A172 (cell line): ENCODE results near the gene FN3KRP. TPM values are rescaled to one million over a fixed set of nuclear protein-coding genes. Genes with fewer than 3 reads are reported as not detected.

Source experiments
- DNase-seq: peaks from one replicate; pipeline ENCODE4 v3.0.0-alpha.2; 2015; ENCODE audit warnings: low spot score
- total RNA-seq: library from RNA; depleted of rRNA; stranded (reverse); fragments of >200 nt; shearing (Covaris generic); gene quantifications from 2 replicates; pipeline ENCODE4 v1.2.3, GENCODE V29; 2014

The FN3KRP gene
- total RNA-seq, 1 experiment from 2014 or later: 50.0 TPM

- no peak for DNase-seq
These were observed 29.1 kb upstream of the FN3KRP start for GRCh38 chr17:82687375-82687861.

- no peak for DNase-seq
These were observed 28.6 kb upstream of the FN3KRP start for GRCh38 chr17:82687871-82688270.

- DNase-seq: no peak
These were observed 27.4 kb upstream of the FN3KRP start for GRCh38 chr17:82689077-82689476.

DNA sequence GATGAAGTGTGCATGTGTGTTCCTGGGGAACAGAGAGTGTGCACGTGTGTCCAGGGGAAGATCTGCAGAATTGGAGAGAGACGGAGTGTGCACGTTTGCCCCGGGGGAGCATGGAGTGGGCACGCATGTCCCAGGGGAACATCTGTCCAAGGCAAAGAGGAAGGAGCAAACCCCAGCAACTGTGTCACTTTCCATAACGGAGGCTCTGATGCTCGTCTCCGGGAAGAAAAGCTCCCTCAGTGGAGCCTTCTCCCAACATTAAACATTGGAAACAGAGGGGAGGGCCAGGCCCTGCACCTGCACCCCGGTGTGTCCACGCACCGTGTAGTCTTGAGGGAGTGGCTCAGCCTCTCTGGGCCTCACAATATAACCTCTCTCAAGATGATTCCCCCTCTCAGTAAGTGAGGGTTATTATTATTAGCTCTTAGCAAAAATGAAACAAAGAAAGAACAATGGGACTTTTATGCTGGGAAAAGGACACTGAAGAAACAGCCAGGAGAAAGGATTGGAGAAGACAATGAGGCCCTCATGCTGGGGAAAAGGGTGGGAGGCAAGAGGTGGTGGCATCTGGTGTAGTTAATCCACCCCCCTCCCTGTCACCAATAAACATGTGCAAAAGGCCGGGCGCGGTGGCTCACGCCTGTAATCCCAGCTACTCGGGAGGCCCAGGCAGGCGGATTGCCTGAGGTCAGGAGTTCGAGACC lies 25.6 kb upstream of the FN3KRP start:
- no peak for DNase-seq

- DNase-seq: no peak
These were observed 24.8 kb upstream of the FN3KRP start for GRCh38 chr17:82691714-82692113.

GRCh38 chr17:82692268-82692667 lies 24.2 kb upstream of the FN3KRP start:
- DNase-seq: no peak

GRCh38 chr17:82693168-82693867 lies 23.2 kb upstream of the FN3KRP start:
- DNase-seq: no peak

GRCh38 chr17:82694647-82695046 lies 21.9 kb upstream of the FN3KRP start:
- no peak for DNase-seq

GRCh38 chr17:82696259-82696658 lies 20.2 kb upstream of the FN3KRP start:
- DNase-seq: no peak

- no peak for DNase-seq
These were observed 19.3 kb upstream of the FN3KRP start for GRCh38 chr17:82696916-82697807.

- no peak for DNase-seq
These were observed 18.8 kb upstream of the FN3KRP start for GRCh38 chr17:82697808-82698064.

DNA sequence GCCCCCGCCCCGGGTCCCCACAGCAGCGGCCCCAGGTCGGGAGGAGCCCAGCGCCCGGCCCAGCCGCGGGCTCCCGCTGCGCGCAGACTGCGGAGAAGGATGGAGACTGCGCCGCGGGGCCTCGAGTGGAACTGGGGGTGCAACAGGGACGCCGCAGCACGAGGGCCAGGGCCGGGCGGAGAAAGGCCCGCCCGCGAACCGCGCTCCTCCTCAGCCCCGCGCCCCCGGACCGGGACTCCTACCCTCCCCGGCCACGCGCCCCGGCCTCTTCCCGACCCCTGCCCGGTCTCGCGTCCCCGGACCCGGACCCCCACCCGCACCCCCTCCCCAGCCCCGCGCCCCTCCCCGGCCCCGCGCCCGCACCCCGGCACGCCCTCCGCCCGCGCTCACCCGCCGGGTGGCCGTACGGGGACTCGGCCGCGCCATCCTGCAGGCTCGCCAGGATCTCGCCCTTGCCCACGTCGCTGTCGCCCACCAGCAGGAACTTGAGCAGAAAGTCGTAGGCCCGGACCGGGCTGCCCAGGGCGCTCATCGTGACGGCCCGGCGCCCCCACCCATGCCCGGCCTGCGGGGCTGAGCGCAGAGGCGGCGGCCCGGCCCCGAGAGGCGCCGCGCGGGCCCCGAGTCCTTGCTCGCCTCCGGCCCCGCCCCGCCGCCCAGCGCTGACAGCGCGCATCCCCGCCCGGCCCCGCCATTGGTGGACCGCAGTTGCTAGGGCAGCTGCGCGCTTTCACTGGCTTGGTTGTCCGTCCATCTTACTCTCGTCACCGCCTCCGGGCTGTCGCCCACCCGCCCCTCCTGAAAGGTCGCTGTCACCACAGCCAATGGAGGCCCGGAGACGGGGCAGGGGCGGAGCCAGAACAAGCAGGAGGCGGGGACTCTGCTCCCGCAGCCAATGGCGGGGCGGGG lies 18.2 kb upstream of the FN3KRP start, which contains the start of gene RAB40B:
Gene RAB40B, minus strand, starts transcription at position 634 of the 909 bp plus-strand sequence. Its CDS starts 102 bp downstream, at position 532.
- DNase-seq: peak; percentile 98

GRCh38 chr17:82698974-82699442 lies 17.5 kb upstream of the FN3KRP start:
- DNase-seq: no peak

DNA sequence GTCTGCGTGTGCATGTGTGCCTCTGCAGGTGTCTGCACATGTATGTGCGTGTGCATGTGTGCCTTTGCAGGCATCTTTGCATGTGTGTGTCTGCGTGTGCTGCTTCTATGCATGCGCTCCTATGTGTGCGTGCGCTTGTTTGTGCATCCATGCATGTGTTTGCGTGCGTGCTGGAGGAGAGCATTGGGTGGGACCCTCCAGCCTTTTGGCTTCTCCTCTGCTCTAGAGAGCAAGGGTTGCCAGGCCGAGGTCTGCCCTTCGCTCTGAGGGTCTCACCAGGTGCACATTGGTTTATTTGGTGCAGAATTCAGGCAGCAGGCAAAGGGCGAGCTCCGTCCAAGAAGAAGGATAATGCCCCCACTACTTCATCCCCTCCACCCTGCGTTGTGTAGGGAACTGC lies 17.0 kb upstream of the FN3KRP start:
- no peak for DNase-seq

GRCh38 chr17:82702231-82702927 lies 14.1 kb upstream of the FN3KRP start:
- no peak for DNase-seq

DNA sequence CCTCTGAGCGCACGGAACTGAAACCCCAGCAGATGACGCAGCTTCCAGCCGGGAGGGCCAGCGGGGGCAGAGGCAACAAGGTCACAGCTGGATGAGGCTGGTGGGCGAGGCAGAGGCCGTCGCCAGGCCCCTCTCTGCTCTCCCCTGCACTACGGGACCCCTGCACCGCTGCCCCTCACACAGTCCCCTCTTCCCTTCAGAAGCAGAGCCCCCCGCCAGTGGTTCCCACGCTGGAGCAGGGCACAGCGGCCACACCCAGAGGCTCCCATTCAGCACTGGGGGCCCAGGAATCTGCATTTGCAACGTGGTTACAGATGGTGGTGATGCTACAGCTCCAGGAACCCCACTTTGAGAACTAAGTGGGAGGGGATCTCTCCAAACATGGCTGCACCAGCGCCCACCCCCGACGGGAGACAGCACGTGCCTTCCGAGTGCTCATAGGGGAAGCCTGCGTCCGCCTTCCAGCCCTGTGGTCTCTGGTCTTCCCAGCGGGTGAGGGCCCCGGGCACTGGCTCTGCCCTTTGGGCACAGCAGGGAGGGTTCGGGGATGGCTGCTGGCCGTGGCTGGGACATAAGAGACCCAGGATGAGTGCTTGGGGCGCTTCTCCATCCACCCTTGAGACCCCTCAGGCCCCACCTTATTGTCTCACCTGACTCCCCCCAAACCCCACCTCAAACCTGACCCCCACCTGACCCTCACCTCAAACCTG lies 13.3 kb upstream of the FN3KRP start:
- DNase-seq: no peak

GRCh38 chr17:82703935-82704865 lies 12.3 kb upstream of the FN3KRP start:
- DNase-seq: no peak

DNA sequence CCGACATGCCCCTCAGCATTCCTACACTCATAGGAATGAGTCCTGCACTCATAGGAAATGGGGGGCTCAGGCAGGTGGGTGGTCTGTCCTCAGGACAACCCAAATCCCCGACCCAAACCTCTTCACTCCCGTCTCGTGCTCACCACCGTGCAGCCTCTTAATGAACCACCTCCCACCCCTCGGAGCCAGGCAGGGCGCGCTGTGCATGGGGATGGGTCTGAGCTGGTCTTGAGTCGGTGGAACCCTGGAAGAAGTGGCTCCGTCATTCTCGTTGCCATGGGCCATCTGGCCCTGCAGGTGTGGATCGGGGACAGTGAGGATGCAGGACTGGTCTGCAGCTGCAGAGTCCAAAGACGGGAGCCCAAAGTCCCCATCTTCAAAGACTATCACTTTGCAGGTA lies 11.6 kb upstream of the FN3KRP start:
- no peak for DNase-seq

DNA sequence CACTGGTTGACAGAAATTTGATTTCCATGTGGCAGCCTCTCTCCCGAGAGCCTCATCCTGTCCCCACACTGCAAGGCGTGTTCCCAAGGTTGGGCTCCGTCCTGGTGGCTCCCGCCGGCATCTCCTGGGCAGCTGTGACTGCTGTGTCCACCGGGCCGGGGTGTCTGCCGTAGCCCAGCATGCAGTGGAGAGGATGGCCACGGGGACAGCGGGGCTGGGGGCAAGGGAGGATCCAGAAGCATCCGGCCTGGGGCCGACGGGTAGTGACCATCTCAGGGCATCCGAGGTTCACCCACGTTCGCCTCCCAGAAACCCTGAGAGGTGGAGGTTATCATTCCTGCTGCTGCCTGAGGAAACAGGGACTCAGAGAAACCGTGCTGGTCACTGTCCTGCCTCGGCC lies 10.8 kb upstream of the FN3KRP start:
- no peak for DNase-seq
